K562 (cell line): Measurements from ENCODE around the gene WDR31. TPM values are rescaled to one million over a fixed set of nuclear protein-coding genes. Genes with fewer than 3 reads are reported as not detected.

Experiments
- DACH1 ChIP-seq: fragments of 450-650 bp; IDR thresholded peaks from 2 replicates; pipeline ENCODE4 v1.6.1; 2018; ENCODE audit not compliant: partially characterized antibody
- DNMT1 ChIP-seq: fragments of 450-650 bp; IDR thresholded peaks from 2 replicates; pipeline ENCODE4 v1.6.1; 2016; ENCODE audit warnings: antibody characterized with exemption, mild to moderate bottlenecking
- FOSL1 ChIP-seq: fragments of 200-800 bp; sonication (Bioruptor generic); conservative IDR thresholded peaks from 2 replicates; pipeline ENCODE4 v1.6.1; 2016; ENCODE audit warnings: missing genetic modification characterization, missing compliant biosample characterization
- FOXP1 ChIP-seq: sonication (generic); formaldehyde crosslinking; IDR thresholded peaks from 2 replicates; pipeline ENCODE4 v1.8.0; 2022; ENCODE audit warnings: mild to moderate bottlenecking, missing genetic modification reagents
- GABPB1 ChIP-seq: sonication (generic); formaldehyde crosslinking; IDR thresholded peaks from 2 replicates; pipeline ENCODE4 v1.8.0; 2022; ENCODE audit warnings: mild to moderate bottlenecking, missing genetic modification reagents
- KAT2B ChIP-seq: IDR thresholded peaks from one replicate; pipeline ENCODE4 v1.6.1; 2012; ENCODE audit warnings: low read depth, mild to moderate bottlenecking, control low read depth, inconsistent platforms, low read length, moderate library complexity
- KAT7 ChIP-seq: sonication (generic); formaldehyde crosslinking; IDR thresholded peaks from 2 replicates; pipeline ENCODE4 v1.8.0; 2022; ENCODE audit warnings: missing genetic modification reagents, mild to moderate bottlenecking, borderline replicate concordance
- MAFK ChIP-seq: IDR thresholded peaks from 2 replicates; pipeline ENCODE4 v1.6.1; 2011; ENCODE audit warnings: low read length, improper control_type of control experiment
- MEF2D ChIP-seq: conservative IDR thresholded peaks from 2 replicates; pipeline ENCODE4 v1.6.1; 2016; ENCODE audit warnings: low read depth, missing genetic modification characterization, missing compliant biosample characterization
- MXI1 ChIP-seq: IDR thresholded peaks from 2 replicates; pipeline ENCODE4 v1.6.1; 2011; ENCODE audit warnings: low read depth, mild to moderate bottlenecking, improper control_type of control experiment, low read length
- PHB ChIP-seq: fragments of 250-450 bp; sonication (Bioruptor Pico); IDR thresholded peaks from 2 replicates; pipeline ENCODE4 v1.5.0; 2021
- POLR2B ChIP-seq: fragments of 450-650 bp; IDR thresholded peaks from 2 replicates; pipeline ENCODE4 v1.6.1; 2018; ENCODE audit warnings: low read depth; ENCODE audit not compliant: partially characterized antibody
- RAD51 ChIP-seq: fragments of 450-650 bp; IDR thresholded peaks from 2 replicates; pipeline ENCODE4 v1.7.1; 2016; ENCODE audit warnings: low read depth, mild to moderate bottlenecking, borderline replicate concordance
- RBM14 ChIP-seq: fragments of 200-400 bp; formaldehyde crosslinking; IDR thresholded peaks from 2 replicates; pipeline ENCODE4 v1.6.1; 2018; ENCODE audit warnings: low read depth, mild to moderate bottlenecking, low read length, moderate library complexity, borderline replicate concordance; ENCODE audit not compliant: insufficient read depth
- SNIP1 ChIP-seq: fragments of 450-650 bp; IDR thresholded peaks from 2 replicates; pipeline ENCODE4 v1.7.1; 2017; ENCODE audit warnings: low read depth, mild to moderate bottlenecking
- SREBF2 ChIP-seq: sonication (generic); formaldehyde crosslinking; IDR thresholded peaks from 2 replicates; pipeline ENCODE4 v1.4.0; 2020; ENCODE audit warnings: mild to moderate bottlenecking, missing genetic modification reagents
- TGIF2 ChIP-seq: sonication (generic); formaldehyde crosslinking; IDR thresholded peaks from 2 replicates; pipeline ENCODE4 v1.8.1; 2022; ENCODE audit warnings: mild to moderate bottlenecking, missing genetic modification reagents, moderate library complexity
- ZSCAN29 ChIP-seq: fragments of 450-650 bp; IDR thresholded peaks from 2 replicates; pipeline ENCODE4 v1.6.1; 2017
- polyA plus RNA-seq, 8 experiments: library from polyadenylated mRNA; depleted of rRNA in 4 of 8; stranded (reverse) in 5 of 8; unstranded in 3 of 8; fragments of >200 nt; fragmentation: Nextera tagmentation in 2 of 8; fragmentation: Illumina TruSeq in 1 of 8; extraction: Ambion mirVana in 2 of 8; extraction: Trizol in 1 of 8; gene quantifications; 2 replicates each; pipeline versions ENCODE4 v1.2.1 to v1.2.3, GENCODE V29; 2011 to 2014; ENCODE audit warnings: inconsistent platforms in 1 of 8, missing spikeins in 1 of 8
- total RNA-seq, 7 experiments: library from RNA; depleted of rRNA in 6 of 7; stranded (reverse); fragments of >200 nt in 6 of 7; fragmentation: Illumina TruSeq in 2 of 7; extraction: Trizol in 2 of 7; gene quantifications; 2 replicates each; pipeline versions ENCODE4 v1.2.1 to v1.2.3, GENCODE V29; 2011 to 2021; ENCODE audit warnings: low replicate concordance in 1 of 7
- TF ChIP-seq, protein P1 (sequence below): fragments of 450-650 bp; IDR thresholded peaks from 2 replicates; pipeline ENCODE4 v1.6.1; 2017; ENCODE audit warnings: antibody characterized with exemption
- TF ChIP-seq, protein P2 (sequence below): sonication (generic); formaldehyde crosslinking; IDR thresholded peaks from 2 replicates; pipeline ENCODE4 v1.8.1; 2022; ENCODE audit warnings: missing genetic modification reagents

Gene WDR31
- total and polyA plus RNA-seq, 9 of the 15 experiments (the other 6 are each of a cell fraction or from before 2014, with no cell fraction given) = 0.35 to 1.8 (median 0.95) TPM

DNA sequence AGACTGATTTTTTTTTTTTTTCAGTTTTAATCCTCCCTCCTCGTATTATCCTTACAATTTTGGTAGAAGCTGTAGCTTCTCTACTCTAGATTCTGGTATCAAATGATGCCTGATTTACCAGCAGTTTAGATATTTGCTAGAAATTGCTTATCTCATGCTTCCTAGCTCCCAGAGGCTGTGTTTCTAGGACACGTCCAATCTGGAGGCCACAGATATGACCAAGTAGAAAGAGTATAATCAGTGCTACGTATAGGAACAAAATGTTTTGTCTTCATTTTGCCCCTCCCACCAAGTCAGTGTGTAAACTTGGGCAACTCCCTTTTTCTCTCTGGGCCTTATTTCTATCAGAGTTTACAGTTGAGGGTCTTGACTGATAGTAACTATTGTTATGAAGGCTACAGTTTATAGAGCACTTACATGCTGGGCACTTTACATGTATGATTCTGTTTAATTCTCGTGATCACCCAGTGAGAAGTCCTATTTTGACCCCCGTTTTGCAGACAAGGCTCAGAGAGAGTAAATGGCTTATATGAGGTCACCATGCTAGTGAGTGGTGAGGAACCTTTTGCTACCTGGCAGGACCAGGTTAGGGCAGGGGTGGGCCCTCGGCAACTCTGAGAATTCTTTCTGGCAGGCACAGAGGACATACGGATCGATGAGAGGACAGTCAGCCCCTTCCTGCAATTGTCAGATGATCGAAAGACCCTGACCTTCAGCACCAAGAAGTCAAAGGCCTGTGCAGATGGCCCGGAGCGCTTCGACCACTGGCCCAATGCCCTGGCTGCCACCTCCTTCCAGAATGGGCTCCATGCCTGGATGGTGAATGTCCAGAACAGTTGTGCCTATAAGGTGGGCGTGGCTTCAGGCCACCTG lies 29.1 kb upstream of the WDR31 start (continued):
- TF ChIP-seq, protein P1, sequence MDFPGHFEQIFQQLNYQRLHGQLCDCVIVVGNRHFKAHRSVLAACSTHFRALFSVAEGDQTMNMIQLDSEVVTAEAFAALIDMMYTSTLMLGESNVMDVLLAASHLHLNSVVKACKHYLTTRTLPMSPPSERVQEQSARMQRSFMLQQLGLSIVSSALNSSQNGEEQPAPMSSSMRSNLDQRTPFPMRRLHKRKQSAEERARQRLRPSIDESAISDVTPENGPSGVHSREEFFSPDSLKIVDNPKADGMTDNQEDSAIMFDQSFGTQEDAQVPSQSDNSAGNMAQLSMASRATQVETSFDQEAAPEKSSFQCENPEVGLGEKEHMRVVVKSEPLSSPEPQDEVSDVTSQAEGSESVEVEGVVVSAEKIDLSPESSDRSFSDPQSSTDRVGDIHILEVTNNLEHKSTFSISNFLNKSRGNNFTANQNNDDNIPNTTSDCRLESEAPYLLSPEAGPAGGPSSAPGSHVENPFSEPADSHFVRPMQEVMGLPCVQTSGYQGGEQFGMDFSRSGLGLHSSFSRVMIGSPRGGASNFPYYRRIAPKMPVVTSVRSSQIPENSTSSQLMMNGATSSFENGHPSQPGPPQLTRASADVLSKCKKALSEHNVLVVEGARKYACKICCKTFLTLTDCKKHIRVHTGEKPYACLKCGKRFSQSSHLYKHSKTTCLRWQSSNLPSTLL = no peak
- TF ChIP-seq, protein P2, sequence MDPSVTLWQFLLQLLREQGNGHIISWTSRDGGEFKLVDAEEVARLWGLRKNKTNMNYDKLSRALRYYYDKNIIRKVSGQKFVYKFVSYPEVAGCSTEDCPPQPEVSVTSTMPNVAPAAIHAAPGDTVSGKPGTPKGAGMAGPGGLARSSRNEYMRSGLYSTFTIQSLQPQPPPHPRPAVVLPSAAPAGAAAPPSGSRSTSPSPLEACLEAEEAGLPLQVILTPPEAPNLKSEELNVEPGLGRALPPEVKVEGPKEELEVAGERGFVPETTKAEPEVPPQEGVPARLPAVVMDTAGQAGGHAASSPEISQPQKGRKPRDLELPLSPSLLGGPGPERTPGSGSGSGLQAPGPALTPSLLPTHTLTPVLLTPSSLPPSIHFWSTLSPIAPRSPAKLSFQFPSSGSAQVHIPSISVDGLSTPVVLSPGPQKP (CRISPR knock-in tag) = no peak
- TF ChIP-seq DNMT1 (no peak), MAFK (peak; percentile 48), TGIF2 (CRISPR knock-in tag) (no peak; the same call in 1 of the 2 replicates), FOXP1 (CRISPR knock-in tag) (no peak), POLR2B (no peak), KAT7 (CRISPR knock-in tag) (no peak), RBM14 (no peak), RAD51 (no peak; the same call in 1 of the 2 replicates), KAT2B (no peak), FOSL1 (tag) (peak; percentile 76), DACH1 (peak; percentile 51), ZSCAN29 (no peak), MEF2D (tag) (no peak), MXI1 (no peak), PHB (CRISPR knock-in tag) (no peak), GABPB1 (CRISPR knock-in tag) (0 out of 2 replicates have a peak, but pooled peaks have one; percentile 35), SREBF2 (CRISPR knock-in tag) (no peak), SNIP1 (no peak)
